GM19099 (cell line): ENCODE measurements around the gene PDS5B.

Source experiments
- POLR2A ChIP-seq: IDR thresholded peaks from 3 replicates; pipeline ENCODE4 v1.6.1; 2011; ENCODE audit warnings: low read depth; ENCODE audit not compliant: insufficient read length; ENCODE audit errors: extremely low read depth

PDS5B gene

DNA sequence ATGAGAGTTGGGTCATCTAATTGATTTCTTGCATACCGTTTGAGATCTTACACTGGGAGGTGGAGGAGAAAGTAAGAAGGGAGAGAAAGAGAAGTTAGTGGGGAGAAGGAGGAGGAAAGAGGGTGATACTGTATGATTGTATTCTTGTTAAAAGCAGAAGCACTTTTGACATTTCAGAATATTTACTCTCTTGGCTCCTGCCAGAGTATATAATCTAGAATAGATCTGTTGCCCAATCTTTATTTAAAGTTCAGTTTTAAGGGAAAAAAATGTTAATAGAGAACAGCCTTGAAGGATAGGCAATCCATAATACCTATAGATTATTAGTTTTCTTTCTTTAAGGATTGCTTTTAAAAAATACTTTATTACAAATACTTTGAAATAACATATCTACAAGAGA is 41.5 kb downstream of the PDS5B start:
- no peak for TF ChIP-seq POLR2A

DNA sequence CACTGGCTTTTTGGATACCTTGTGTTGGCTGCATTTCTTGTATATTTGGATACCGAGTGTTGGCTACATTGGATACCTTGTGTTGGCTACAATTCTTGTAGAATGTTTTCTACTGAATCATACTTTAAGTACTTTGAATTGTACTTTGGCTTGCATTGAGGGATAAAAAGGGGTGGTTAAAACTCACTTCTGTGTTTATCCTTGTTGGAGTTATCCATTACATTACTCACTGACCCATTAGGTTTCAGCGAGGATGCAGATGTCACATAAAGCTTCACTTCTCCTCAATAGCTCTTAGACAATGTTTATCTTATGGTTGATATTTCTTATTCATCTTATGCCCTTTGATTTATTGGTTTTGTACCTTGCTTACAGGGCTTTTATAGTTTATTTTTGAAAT is 43.1 kb downstream of the PDS5B start:
- TF ChIP-seq POLR2A = no peak

DNA sequence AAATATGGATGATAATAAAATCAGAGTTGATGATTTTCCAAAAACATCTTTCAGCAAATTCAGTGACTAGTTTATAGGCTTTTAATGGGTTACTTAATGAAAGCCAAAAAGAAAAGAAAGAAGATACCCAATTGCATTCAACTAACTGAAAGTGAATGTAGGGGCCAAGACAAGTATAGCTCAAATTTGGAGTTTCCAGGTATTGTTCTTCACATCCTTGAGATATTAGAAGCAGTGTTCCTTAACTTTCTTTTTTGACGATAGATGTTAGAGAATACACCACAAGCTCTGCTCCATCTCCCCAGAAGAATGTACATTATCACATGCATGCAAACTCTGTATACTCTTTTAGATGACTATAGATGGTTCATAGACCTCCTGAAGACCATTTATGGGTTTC is 43.6 kb downstream of the PDS5B start:
- no peak for TF ChIP-seq POLR2A

DNA sequence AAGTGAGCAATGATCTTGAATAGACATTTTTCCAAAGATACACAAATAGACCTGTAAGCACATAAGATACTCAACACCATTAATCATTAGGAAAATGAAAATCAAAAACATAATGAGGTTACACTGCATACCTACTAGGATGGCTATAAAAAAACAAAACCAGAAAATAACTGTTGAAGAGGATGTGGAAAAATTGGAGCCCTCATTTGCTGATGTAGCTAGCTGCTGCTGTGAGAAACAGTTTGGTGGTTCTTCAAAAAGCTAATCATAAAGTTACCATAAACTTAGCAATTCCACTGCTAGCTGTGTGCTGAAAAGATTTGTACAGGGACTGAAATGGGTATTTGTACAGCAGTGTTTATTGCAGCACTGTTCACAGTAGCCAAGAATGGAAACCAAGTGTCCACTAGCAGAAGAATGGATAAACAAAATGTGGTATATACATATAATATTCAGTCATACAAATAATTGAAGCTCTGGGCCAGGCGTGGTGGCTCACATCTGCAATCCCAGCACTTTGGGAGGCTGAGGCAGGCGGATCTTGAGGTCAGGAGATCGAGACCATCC is 46.2 kb downstream of the PDS5B start:
- TF ChIP-seq POLR2A = no peak

DNA sequence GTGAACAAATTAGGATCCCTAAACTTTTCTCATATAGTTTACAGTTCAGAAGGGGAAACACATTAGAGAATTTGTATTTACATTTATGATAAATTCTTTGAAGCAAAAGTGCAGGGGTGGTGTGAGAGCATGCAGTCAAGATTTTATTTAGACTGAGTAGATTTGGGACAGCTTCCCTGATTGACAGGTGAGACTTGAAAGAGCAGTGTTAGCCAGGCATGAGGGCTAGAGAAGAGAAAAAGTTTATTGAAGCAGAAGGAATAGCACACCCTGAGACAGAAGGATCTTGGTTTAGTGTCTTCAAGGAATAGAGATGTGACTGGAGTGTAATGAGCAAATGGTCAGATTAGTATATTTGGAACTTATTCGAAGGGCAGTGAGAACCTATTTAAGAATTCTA is 50.5 kb downstream of the PDS5B start:
- no peak for TF ChIP-seq POLR2A

DNA sequence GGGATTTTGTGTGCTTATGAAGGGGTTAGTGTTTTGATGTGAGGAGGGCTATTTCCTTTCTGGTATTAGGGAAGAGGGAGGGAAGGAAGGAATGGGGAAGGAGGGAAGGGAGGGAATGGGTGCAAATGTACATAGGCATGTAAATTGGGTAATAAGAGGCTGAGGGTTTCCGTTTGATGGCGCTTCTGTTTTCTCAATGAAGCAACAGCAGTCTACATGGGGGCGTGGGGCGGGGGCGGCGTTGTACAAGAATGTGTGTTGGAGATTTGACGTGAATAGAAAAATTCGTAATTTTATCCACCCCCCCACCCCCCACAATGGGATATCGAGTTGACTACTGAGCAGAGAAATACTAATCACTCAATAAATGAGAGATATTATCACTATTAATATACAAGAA is 52.5 kb downstream of the PDS5B start:
- TF ChIP-seq POLR2A = no peak

DNA sequence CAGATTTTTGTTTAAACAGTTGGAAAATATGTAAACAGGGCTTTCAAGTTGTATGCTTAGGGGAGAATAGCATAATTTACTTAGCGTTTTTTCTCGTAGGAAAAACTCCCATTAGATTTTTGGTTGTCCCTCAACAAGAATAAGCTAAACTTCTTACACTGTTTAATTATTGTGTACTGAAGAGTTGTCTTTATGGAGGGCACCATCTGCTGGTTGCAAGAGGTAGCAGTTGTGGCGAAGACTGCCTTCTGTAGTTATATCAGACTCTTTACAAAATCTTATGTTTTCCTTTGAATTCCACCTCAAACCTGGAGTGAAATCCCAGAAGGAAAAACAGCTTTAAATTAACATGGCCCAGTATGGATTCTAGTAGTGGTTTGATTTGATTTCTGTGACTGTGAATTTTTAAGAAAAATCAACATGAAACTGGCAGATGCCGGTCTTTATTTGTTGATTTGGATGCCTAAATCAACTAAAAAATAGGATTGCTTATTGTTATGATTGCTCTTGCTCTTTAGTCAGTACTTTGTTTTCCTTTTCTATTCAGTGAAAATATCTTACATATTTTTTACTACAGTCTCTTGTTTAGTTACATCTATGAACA is 53.4 kb downstream of the PDS5B start:
- no peak for TF ChIP-seq POLR2A

DNA sequence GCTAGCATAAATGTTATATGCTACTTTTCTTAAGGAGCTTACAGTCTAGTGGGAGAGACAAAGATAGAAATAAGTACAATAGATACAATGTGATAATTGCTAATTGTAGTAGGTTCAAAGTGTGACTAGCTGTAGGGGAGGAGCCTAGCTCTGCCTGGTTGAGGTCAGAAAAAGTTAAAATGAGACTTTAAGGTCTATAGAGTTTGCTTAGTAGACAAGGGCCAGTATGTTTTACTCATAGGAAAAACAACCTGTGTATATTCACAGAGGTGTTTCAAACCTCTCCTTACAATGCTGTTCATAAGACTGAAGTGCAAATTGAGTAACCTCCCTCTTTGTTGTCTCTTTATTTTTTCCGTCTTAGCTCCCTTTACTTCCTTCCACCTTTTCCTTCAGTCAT is 56.1 kb downstream of the PDS5B start:
- no peak for TF ChIP-seq POLR2A

DNA sequence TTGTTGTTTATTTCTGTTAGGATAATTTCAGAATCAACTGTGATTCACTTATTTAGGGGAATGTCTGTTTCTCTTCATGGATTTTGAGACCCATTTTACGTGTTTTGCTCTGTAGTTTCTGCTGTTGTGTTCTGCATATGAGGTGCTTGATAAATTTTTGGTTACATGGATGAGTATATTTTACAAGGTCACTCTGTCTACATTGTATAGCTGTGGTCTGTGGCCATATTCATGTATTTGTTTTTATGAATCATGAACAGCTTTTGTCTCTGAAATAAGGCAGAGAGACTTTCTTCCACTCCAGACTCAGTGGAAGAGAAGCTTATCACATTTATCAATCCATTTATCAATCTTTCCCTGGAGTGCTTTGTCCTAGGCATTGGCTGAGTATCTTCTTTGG is 56.6 kb downstream of the PDS5B start:
- no peak for TF ChIP-seq POLR2A

DNA sequence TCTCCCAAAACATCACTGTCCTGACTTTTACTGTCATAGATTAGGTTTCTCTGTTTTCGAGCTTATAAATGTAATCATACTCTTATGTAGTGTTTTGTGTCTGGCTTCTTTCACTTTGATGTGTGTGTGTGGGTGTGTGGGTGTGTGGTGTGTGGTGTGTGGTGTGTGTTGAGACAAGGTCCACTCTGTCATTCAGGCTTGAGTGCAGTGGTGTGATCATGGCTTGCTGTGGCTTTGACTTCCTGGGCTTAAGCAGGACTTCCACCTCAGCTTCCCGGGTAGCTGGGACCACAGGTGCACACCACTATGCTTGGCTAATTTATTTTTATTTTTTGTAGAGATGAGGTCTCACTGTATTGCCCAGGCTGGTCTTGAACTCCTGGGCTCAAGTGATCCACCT is 59.6 kb downstream of the PDS5B start:
- TF ChIP-seq POLR2A = no peak

DNA sequence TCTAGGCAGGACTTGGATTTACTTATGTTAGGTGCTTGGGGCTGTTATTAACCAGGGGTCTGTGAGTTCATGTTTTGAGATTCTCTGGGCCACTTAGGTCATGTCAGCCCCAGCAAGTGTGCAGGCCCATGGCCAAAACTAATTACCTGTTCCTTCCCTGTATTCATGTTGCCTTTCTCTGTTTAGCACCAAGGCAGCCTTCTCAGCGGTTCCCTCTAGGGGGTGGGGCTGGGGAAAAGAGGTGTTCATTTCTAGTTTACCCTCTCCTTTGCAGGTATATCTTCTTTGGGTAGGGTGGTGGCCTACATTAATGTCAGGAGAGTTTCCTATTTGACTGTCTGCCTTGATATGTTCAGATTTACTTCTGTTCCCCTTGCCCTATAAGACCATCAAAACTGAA is 61.7 kb downstream of the PDS5B start:
- no peak for TF ChIP-seq POLR2A

DNA sequence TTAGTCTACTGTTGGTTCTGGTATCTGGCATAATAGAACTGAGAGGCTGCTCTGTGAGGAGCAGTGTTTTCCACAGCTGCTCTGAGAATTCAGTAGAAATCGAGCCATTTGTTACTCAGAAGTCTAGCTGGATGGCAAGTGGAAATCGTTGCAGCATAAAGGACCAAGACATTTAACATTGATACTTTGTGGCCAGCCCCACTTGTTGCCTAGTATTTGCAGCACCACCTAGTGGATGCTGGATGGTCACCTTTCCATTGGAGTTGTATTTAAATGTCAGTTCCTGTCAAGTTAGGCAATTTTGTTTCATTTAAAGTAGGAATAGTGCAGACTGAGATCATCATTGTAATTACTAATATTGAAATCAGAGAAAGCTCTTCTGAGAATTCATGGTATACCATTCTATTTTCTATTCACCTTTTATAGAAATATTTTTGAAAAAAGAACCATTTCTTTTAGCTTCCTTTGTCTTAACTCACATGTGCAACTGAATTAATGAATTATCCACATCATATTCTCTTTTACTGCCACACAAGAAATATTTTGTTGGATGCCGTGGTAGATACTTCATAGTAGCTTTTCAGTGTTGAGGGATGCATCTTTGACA is 64.6 kb downstream of the PDS5B start:
- no peak for TF ChIP-seq POLR2A

DNA sequence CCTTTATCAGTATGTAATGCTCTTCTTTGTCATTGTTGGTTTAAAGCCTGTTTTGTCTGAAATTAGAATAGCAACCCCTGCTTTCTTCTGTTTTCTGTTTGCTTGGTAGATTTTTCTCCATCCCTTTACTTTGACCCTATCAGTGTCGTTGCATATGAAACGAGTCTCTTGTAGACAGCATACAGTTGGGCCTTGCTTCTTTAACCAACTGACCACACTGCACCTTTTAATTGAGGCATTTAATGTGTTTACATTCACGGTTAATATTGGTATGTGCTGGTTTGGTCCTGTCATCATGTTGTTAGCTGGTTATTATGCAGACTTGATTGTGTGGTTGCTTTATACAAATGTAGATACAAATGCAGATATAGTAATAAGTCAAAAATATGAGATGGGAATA is 71.1 kb downstream of the PDS5B start:
- TF ChIP-seq POLR2A = no peak

DNA sequence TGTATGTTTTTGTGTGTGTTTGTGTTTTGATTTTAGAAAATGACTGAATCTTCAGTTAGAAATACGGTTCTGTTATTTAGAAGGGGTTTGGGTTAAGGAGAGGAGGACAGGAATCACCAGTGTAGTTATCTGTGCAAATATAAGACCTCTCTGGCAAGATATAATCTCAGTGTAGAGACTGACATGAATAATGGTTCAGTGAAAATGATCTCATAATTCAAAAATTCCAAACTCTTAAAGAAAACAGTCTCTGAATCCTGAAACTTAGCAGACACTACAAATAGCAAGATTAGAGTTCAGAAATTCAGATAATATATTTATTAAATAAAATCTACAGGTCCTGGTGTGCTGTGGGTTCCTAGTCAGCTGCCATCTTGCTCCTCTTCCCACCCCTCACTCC is 73.5 kb downstream of the PDS5B start:
- TF ChIP-seq POLR2A = no peak

DNA sequence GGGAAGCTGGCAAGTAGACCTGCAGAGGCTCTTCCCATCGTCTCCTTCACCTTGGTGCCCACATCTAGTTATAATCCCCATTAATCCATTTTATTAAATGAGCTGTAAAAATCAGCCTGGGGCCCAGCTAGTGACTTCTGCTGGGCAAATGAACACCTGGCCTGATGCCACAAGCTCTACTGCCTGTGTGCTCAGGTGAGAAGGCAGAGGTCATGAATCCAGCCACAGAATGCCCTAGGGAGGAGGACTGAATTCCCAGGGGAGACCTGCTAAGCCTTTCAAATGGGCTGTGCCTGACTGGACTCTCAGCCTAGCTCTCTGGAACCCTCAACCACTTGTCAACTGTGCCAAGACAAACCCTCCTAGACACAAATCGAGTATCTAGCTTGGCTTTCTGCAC is 74.0 kb downstream of the PDS5B start:
- no peak for TF ChIP-seq POLR2A

DNA sequence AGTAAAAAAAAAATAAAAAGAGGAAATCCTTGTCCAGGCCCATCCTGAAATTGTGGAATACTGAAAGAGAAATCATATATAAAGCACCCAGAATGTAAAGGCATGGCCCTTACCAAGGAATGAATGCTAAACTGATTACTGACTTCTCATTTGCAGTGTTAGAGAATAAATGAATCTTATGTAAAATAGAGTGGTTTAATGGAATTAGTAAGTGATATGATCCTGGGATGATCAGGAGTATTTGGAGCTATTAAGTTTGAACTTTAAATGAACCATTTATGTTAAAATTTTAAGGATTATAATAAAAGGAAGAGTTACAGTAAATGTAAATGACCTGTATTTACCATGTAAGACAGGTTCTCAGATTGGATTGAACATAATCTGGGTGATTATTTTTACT is 75.4 kb downstream of the PDS5B start:
- no peak for TF ChIP-seq POLR2A

DNA sequence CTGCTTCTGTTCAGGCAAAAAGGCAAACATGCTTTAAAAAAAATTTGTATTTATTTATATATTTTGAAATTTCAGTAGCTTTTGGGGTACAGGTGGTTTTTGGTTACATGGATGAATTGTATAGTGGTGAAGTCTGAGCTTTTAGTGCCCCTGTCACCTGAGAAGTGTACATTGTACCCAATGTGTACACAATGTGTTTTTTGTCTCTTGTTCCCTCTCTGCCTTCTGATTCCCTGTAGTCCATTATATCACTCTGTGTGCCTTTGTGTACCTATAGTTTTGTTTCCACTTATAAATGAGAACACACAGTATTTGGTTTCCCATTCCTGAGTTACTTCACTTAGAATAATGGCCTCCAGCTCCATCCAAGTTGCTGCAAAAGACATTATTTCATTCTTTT is 77.4 kb downstream of the PDS5B start:
- no peak for TF ChIP-seq POLR2A
